Glutamatergic neuron (in vitro differentiated cells): ENCODE data around the gene PANK4. TPM values are rescaled to one million over a fixed set of nuclear protein-coding genes. Genes with fewer than 3 reads are reported as not detected.

Experiments
- DNase-seq: peaks from one replicate; pipeline ENCODE4 v3.0.0; 2022
- H3K27ac Mint-ChIP-seq: one replicate; pipeline ENCODE4 v1.8.0; 2020; ENCODE audit warnings: mild to moderate bottlenecking, mixed read lengths, inconsistent platforms; ENCODE audit not compliant: unreplicated experiment
- H3K27me3 Mint-ChIP-seq: one replicate; pipeline ENCODE4 v1.8.0; 2020; ENCODE audit warnings: mild to moderate bottlenecking, moderate library complexity, mixed read lengths, inconsistent platforms; ENCODE audit not compliant: unreplicated experiment
- H3K36me3 Mint-ChIP-seq: one replicate; pipeline ENCODE4 v1.8.0; 2020; ENCODE audit warnings: mild to moderate bottlenecking, mixed read lengths, inconsistent platforms; ENCODE audit not compliant: unreplicated experiment
- H3K4me1 Mint-ChIP-seq: one replicate; pipeline ENCODE4 v1.8.0; 2020; ENCODE audit warnings: mild to moderate bottlenecking, low read depth, mixed read lengths, inconsistent platforms; ENCODE audit not compliant: unreplicated experiment
- H3K4me3 Mint-ChIP-seq: one replicate; pipeline ENCODE4 v1.8.0; 2020; ENCODE audit warnings: mild to moderate bottlenecking, mixed read lengths, inconsistent platforms; ENCODE audit not compliant: unreplicated experiment
- H3K9me3 Mint-ChIP-seq: one replicate; pipeline ENCODE4 v1.8.0; 2020; ENCODE audit warnings: mild to moderate bottlenecking, moderate library complexity, mixed read lengths, inconsistent platforms; ENCODE audit not compliant: unreplicated experiment
- total RNA-seq: library from RNA; stranded (reverse); fragmentation: NEBNext Ultra II Directional; extraction: Animal tissue kit (Norgen Biotek cat#: 25700); gene quantifications from one replicate; pipeline ENCODE4 v1.2.1, GENCODE V29; 2021; ENCODE audit not compliant: unreplicated experiment
- TF ChIP-seq, protein P1 (sequence below): fragments of 200-600 bp; sonication (generic); IDR thresholded peaks from one replicate; pipeline ENCODE4 v1.5.0; 2021; ENCODE audit not compliant: partially characterized antibody, unreplicated experiment

PANK4 gene
- total RNA-seq, 1 donor from 2014 or later = 58.5 TPM

DNA sequence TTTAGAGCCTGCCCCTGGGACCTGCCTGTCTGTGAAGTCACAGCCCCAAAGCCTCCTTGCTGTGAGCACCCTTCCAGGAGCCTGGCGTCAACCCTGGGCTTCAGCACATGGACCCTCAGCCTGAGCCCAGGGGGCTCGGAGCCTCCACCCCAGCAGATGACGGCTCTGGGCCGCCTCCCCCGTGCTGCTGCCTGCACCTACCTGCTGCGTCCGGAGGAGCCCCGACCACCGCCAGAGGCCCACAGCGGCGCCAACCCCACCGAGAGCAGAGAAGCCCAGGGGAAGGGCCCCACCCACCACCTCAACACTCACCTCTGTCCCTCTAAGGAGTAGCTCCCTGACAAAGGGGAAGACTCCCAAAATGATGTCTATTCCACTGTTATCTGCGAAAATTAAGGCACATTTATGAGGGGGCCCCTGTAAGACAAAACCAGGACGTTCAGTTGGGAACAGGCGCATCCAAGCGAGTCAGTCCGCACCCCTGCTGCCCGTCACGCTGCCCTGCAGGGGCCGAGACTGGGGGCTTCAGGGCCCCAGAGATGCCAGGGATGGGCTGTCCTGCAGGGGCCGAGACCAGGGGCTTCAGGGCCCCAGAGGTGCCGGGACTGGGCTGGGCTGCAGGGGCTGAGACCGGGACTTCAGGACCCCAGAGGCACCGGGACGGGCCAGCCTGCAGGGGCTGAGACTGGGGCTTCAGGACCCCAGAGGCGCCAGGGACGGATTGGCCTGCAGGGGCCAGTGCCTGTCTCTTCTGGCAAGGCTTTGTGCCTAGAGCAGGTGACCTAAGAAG lies 15.8 kb downstream of the PANK4 start:
- Mint-ChIP-seq H3K27ac (no peak overlapping the region), H3K27me3 (peaks cover 2% of the 10 kb centered on the region), H3K9me3 (peaks cover 1% of the 10 kb centered on the region), H3K4me1 (peaks cover 2% of the 10 kb centered on the region), H3K36me3 (no peaks in the 10 kb centered on the region), H3K4me3 (no peak overlapping the region)
- DNase-seq = no peak
- TF ChIP-seq, protein P1, sequence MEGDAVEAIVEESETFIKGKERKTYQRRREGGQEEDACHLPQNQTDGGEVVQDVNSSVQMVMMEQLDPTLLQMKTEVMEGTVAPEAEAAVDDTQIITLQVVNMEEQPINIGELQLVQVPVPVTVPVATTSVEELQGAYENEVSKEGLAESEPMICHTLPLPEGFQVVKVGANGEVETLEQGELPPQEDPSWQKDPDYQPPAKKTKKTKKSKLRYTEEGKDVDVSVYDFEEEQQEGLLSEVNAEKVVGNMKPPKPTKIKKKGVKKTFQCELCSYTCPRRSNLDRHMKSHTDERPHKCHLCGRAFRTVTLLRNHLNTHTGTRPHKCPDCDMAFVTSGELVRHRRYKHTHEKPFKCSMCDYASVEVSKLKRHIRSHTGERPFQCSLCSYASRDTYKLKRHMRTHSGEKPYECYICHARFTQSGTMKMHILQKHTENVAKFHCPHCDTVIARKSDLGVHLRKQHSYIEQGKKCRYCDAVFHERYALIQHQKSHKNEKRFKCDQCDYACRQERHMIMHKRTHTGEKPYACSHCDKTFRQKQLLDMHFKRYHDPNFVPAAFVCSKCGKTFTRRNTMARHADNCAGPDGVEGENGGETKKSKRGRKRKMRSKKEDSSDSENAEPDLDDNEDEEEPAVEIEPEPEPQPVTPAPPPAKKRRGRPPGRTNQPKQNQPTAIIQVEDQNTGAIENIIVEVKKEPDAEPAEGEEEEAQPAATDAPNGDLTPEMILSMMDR = no peak

DNA sequence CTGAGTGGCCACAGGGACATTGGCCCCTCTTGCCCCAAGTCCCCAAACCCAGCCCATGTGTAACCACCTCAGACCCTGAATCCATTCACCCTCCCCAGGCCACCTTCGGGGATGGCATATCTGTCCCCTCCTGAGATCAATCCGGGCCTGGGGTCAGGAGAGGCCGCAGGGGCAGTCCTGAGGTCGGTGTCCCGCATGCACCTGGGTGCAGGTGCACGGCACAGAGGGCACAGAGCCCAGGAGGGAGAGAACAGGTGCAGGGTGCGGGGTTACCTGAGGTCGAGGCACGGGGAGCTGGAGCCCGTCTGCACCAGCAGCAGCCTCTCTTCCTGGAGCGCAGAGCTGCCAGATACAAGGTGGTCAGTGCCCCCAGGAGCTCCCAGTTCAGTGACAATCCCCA lies 16.8 kb downstream of the PANK4 start:
- H3K9me3 Mint-ChIP-seq = peaks cover 2% of the 10 kb centered on the region
- TF ChIP-seq, protein P1 = no peak
- DNase-seq = no peak
- H3K4me1 Mint-ChIP-seq = peaks cover 2% of the 10 kb centered on the region
- no peaks in the 10 kb centered on the region for H3K36me3 Mint-ChIP-seq
- H3K27me3 Mint-ChIP-seq = peaks cover 2% of the 10 kb centered on the region
- H3K4me3 Mint-ChIP-seq = no peak overlapping the region
- H3K27ac Mint-ChIP-seq = no peak overlapping the region

DNA sequence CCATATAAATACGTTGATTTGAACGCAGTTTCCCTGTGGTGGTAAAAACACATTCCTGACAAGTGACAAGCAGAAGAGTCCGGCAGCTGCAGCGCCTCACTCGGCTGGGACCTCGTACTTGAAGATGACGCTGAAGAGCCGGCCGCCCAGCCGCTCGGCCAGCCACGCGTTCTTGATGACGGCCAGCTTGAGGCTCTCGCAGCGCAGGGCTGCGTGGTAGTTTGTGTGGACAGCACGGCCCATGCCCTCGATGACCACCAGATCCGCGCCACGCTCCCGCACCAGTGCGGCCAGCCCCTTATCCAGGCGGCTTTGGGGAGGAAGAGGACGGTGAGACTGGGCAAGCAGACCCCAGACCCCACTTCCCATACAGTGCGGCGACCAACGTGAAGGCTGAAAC lies 17.6 kb downstream of the PANK4 start:
- TF ChIP-seq, protein P1 = no peak
- DNase-seq = no peak
- H3K36me3 Mint-ChIP-seq = no peaks in the 10 kb centered on the region
- H3K27ac Mint-ChIP-seq = no peak overlapping the region
- peaks cover 3% of the 10 kb centered on the region for H3K27me3 Mint-ChIP-seq
- H3K4me1 Mint-ChIP-seq = peaks cover 2% of the 10 kb centered on the region
- peaks cover 2% of the 10 kb centered on the region for H3K9me3 Mint-ChIP-seq
- H3K4me3 Mint-ChIP-seq = no peak overlapping the region

DNA sequence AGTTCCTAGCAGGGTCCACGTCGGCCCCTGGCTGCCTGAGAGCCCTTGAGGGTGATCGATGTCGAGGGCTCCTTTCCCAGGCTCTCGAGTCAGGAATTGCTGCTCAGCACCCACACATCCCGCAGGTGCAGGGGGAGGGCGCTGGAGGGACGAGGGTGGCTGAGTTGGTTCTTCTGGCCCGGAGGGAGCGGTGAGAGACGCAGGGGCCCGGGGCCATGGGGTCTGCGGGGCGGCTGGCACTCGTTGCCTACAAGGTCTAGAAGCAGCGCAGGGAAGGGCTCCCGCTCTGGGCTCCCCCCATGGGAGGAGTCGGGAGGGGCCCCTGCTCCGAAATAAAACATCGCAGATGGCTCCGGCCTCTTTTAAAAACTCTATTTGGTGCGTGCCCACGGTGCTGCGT lies 18.2 kb downstream of the PANK4 start:
- no peak overlapping the region for H3K27ac Mint-ChIP-seq
- no peak for DNase-seq

DNA sequence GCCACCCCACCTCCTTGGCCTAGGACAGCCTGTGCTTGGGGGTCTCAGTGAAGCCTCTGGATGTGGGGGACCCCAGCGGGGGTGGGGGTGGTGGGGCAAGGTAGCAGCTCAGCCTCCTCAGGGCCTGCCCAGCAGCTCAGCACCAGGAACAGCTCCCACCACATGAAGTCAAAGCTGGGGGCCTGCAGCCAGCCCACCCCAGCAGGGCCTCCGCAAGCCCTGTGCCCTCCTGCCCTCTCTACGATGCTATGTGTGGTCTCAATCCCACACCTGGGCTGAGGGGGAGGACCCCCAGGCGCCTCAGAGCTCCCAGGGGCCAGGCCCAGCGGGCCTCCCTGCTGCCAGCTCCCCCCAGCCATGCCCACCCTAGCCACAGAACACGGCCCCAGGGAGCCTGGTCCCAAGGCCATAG lies 18.6 kb downstream of the PANK4 start:
- TF ChIP-seq, protein P1 = no peak
- Mint-ChIP-seq H3K4me3 (no peak overlapping the region), H3K4me1 (peaks cover 2% of the 10 kb centered on the region), H3K9me3 (peaks cover 2% of the 10 kb centered on the region), H3K27ac (no peak overlapping the region), H3K27me3 (peaks cover 3% of the 10 kb centered on the region), H3K36me3 (no peaks in the 10 kb centered on the region)
- no peak for DNase-seq

More for the DNA sequence above, 18.2 kb downstream of the PANK4 start:
- TF ChIP-seq, protein P1 = no peak
- peaks cover 2% of the 10 kb centered on the region for H3K4me1 Mint-ChIP-seq
- no peaks in the 10 kb centered on the region for H3K36me3 Mint-ChIP-seq
- peaks cover 2% of the 10 kb centered on the region for H3K9me3 Mint-ChIP-seq
- peaks cover 3% of the 10 kb centered on the region for H3K27me3 Mint-ChIP-seq
- no peak overlapping the region for H3K4me3 Mint-ChIP-seq
